Measurements from ENCODE around the gene USP22. TPM values are rescaled to one million over a fixed set of nuclear protein-coding genes. Genes with fewer than 3 reads are reported as not detected.

The USP22 gene
- total RNA-seq, 4 donors from 2014 or later = 61.7 to 91.2 (median 78.0) TPM

DNA sequence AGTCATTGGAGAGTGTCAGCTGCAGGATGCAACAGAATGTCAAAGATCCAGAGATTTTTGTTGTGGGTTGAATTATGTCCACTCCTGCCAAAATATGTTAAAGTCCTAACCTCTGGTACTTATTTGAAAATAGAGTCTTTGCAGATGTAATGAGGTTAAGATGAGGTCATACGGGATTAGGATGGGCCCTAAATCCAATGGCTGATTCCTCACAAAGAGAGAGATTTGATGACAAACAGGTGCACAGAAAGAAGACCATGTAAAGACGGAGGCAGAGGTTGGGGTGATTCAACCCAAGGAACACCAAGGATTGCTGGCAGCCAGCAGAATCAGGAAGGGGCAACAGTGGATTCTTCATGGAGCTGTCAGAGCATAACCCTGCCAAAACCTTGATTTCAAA is 34.5 kb upstream of the USP22 start:
- Histone ChIP-seq H3K27ac (no peak overlapping the region), H3K27me3 (no peaks in the 10 kb centered on the region), H3K36me3 (no peaks in the 10 kb centered on the region), H3K9me3 (no peaks in the 10 kb centered on the region), H3K4me1 (peaks cover 0 to 12% (median 0%) of the 10 kb centered on the region in 3 donors), H3K4me3 (no peak overlapping the region)
- intact Hi-C loops (cut with DNase I) = no loop called here
- WGBS, 2 donors = 84 to 87% methylated on average over 2 of the region's 2 CpGs
- no peak for DNase-seq
- TF ChIP-seq POLR2A (IDR thresholded peaks at IDR 0.05) = no peak
- TF ChIP-seq, protein P1, sequence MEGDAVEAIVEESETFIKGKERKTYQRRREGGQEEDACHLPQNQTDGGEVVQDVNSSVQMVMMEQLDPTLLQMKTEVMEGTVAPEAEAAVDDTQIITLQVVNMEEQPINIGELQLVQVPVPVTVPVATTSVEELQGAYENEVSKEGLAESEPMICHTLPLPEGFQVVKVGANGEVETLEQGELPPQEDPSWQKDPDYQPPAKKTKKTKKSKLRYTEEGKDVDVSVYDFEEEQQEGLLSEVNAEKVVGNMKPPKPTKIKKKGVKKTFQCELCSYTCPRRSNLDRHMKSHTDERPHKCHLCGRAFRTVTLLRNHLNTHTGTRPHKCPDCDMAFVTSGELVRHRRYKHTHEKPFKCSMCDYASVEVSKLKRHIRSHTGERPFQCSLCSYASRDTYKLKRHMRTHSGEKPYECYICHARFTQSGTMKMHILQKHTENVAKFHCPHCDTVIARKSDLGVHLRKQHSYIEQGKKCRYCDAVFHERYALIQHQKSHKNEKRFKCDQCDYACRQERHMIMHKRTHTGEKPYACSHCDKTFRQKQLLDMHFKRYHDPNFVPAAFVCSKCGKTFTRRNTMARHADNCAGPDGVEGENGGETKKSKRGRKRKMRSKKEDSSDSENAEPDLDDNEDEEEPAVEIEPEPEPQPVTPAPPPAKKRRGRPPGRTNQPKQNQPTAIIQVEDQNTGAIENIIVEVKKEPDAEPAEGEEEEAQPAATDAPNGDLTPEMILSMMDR (IDR thresholded peaks at IDR 0.05) = no peak

DNA sequence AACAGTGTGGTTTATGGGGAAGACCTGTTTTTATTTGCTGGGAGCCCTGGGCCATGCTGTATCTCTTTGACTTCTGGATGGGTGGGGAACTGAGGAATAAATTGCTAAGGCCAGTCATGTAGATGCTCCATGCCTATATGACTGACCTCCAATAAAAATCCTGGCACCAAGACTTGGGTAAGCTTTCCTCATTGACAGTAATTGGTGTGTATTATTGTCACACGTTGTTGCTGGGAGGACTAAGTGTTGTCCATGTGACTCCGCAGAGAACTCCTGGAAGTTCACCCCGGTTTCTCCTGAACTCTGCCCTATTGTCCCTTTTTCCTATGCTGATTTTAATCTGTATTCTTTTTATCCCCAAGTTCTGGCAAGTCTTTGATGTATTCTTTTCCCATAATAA is 33.4 kb upstream of the USP22 start:
- Histone ChIP-seq H3K27ac (peak overlapping the region in 2 of 4 donors; percentile 70), H3K4me1 (peaks cover 0 to 12% (median 0%) of the 10 kb centered on the region in 3 donors), H3K4me3 (no peak overlapping the region), H3K27me3 (no peaks in the 10 kb centered on the region), H3K9me3 (no peaks in the 10 kb centered on the region), H3K36me3 (no peaks in the 10 kb centered on the region)
- TF ChIP-seq, protein P1 (IDR thresholded peaks at IDR 0.05) = no peak
- no peak for TF ChIP-seq POLR2A (IDR thresholded peaks at IDR 0.05)
- DNase-seq = no peak
- intact Hi-C loops (cut with DNase I) = no loop called here
- WGBS, 2 donors = 72 to 90% methylated on average over 3 of the region's 3 CpGs

DNA sequence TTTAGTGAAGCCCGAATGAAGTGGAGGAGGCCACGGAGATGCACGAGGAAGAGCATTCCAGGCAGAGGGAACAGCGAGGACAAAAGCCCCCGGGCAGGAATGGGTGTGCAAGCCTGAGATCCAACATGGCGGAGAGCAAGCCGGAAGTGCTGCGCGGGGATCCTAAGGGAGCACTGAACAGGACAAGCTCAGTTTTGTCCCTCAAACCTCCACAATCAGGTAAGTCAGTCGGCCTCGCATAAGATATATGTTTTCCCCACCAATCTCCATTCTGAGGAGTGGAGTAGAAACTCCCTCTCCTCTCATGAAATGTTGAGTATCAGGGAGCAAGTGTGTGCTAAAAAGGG is 32.9 kb upstream of the USP22 start:
- Histone ChIP-seq H3K27ac (peak overlapping the region in 3 of 4 donors; percentile 33 to 70 (median 70)), H3K27me3 (no peaks in the 10 kb centered on the region), H3K36me3 (no peaks in the 10 kb centered on the region), H3K4me1 (peaks cover 0 to 12% (median 0%) of the 10 kb centered on the region in 3 donors), H3K9me3 (no peaks in the 10 kb centered on the region), H3K4me3 (no peak overlapping the region)
- TF ChIP-seq, protein P1 (IDR thresholded peaks at IDR 0.05) = no peak
- no peak for TF ChIP-seq POLR2A (IDR thresholded peaks at IDR 0.05)
- 56 to 76% methylated on average over 10 to 11 of the region's 11 CpGs for WGBS, 2 donors
- DNase-seq = no peak
- intact Hi-C loops (cut with DNase I) = no loop called here

DNA sequence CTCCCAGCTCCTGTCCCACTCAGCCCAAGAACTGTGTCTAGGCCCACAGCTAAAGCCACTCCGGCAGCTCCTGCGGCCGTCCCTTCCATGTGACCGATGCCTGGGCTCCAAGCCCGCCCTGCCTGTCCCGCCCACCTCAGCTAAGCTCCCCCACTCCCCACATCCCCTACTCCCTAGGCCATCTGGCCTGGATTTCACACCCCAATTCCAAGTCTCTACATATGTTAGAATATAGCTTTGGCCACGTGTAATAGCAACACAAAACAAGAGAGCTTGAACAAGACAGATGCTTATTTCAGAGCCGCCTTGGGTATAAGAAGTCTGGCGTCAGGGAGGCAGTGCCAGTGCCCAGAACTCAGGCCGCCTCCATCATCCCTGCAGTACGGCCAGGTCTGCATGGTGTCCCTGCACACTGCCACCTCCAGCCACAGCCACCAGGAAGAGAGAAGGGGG is 30.0 kb upstream of the USP22 start:
- H3K4me3 ChIP-seq = no peak overlapping the region
- no peaks in the 10 kb centered on the region for H3K9me3 ChIP-seq
- no peak overlapping the region for H3K27ac ChIP-seq
- H3K27me3 ChIP-seq = no peaks in the 10 kb centered on the region
- 77 to 92% methylated on average over 9 of the region's 11 CpGs for WGBS, 2 donors
- TF ChIP-seq, protein P1 (IDR thresholded peaks at IDR 0.05) = no peak
- TF ChIP-seq POLR2A (IDR thresholded peaks at IDR 0.05) = no peak
- intact Hi-C loops (cut with DNase I) = no loop called here
- DNase-seq = no peak
- no peaks in the 10 kb centered on the region for H3K36me3 ChIP-seq
- H3K4me1 ChIP-seq = peaks cover 0 to 12% (median 0%) of the 10 kb centered on the region in 3 donors

DNA sequence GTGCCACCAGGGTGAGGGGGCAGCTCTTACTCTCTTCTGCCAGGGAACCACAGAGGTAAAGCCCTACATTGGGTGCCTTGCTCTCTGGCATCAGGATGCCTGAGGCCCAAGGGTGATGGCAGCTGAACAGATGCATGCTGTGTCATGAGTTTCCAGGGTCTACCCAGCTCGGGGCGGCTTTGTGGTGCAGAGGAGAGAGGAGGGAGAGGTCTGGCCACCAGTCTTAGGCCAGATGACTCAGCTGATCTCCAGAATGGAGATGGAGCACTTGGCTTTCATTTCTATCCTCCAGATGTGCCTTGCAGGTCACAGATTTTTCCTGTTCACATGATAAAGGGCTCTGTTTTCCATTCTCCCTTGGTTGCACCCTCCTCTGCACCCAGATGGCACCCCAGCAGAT is 23.6 kb upstream of the USP22 start:
- H3K4me1 ChIP-seq = no peaks in the 10 kb centered on the region
- no peaks in the 10 kb centered on the region for H3K9me3 ChIP-seq
- no peak for DNase-seq
- intact Hi-C loops (cut with DNase I) = no loop called here
- no peaks in the 10 kb centered on the region for H3K27me3 ChIP-seq
- H3K27ac ChIP-seq = no peak overlapping the region
- 0 to 49% methylated on average over 2 of the region's 2 CpGs for WGBS, 2 donors
- H3K4me3 ChIP-seq = no peak overlapping the region
- TF ChIP-seq, protein P1 (IDR thresholded peaks at IDR 0.05) = no peak
- TF ChIP-seq POLR2A (IDR thresholded peaks at IDR 0.05) = no peak
- no peaks in the 10 kb centered on the region for H3K36me3 ChIP-seq

All from esophagus squamous epithelium (tissue), 5 donors.